GM18520 (cell line): ENCODE data around the gene ABCC2.
"Not testable (repeated sequence)": the region's sequence is repeated elsewhere in the genome, so short reads cannot be mapped to it uniquely, and the experiment has no call there.

Source experiments
- ATAC-seq: cut with Tn5 transposase; IDR thresholded peaks from one replicate; pipeline ENCODE4 v1.9.1; 2021; ENCODE audit not compliant: unreplicated experiment

ABCC2 gene

DNA sequence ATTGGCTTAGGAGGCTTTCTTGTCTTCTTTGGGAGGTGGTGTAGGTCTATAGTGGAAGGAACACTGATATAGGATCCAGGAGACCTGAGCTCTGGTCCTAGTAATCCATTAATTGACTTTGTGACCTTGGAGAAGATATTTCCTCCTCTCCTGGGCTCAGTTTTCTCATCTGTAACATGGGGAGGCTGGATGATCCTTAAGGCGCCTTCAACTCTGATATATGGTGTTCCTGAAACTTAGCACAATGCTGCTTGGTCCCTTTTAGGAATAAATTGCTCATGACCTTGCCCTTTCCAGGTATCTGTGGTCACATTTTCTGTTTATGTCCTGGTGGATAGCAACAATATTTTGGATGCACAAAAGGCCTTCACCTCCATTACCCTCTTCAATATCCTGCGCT, 25.3 kb downstream of the ABCC2 start:
- ATAC-seq = no peak

DNA sequence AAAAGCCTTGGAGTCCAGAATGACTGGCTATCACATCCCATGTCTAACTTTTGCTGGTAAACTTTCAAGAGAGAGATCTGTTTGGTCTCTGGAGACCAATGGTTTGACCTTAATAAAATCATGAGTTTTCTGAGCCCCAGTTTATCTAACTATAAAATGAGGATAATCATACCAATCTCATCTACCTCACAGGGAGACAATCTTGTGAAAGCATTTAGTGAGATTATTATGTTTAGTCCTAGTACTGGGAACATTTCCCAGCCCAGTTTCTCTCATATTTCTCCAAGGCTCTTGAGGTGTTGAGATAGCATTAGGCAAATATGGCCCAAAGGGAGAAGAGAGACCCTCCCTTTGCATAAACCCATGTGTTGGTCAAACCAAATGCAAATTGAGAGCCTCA, 25.8 kb downstream of the ABCC2 start:
- ATAC-seq = no peak

DNA sequence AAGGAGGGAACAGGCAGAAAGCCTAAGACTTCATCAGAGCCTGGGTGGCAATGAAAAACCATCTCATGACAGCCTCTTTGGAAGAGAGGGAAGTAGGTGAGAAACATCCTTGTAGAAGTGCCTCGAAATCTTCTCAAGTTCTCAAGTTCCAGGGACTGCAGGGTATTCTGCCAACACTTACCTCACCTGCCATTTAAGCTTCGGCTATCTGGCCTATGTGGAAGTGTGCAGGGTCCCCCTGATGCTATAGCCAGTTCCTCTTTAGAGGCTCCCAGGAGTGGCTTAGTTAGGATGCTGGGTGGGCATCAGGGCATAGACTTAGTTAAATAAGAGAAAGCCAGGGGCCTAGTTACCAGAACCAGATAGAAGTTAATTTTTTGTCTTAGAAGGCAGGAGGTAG, 27.0 kb downstream of the ABCC2 start:
- ATAC-seq = no peak

DNA sequence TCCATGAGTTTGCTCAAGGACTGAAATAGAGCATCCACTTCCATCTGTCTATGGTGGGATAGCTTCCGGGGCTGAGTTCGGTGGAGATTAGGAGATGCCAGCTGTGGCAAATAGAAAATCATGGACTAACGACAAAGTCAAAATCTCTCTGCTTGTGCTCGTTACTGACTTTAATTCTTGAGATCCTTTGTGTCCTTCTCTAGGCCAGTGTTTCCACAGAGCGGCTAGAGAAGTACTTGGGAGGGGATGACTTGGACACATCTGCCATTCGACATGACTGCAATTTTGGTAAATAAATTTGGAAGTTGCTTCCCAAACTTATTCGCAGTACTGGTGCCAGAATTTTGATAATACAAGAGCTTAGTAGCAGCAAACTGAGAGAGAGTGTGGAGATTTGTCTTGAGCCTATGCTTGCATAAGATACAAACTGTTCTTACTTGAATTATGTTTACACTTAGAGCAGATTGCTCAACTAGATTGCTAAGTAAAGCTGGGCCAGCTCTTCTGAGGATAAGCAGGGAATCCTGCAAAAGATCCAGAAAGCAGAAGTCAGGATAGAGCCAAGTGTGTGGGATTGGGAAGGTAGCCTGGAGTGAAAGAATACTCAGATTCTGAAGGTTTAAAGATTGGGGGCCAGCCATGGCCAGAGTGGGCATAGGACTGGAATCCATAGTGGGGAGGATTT, 27.6 kb downstream of the ABCC2 start:
- no peak for ATAC-seq

DNA sequence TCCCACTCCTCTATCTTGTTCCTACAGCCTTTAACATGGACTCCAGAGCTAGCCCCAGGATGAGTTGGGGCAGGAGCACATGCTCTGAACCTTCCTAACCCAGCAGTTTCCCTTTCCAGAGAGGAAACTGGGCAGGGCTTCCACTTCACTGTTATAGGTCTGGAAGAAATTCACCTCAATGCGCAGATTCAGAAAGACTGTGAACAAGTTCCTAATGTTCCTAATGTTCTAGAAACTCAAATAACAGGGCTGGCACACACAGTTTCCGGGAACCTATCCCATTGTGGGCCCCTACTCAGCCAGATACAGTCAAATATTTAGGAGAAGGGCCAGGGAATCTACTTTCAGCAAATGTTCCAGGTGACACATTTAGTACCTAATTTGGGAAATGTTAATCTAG, 29.7 kb downstream of the ABCC2 start:
- ATAC-seq = no peak

DNA sequence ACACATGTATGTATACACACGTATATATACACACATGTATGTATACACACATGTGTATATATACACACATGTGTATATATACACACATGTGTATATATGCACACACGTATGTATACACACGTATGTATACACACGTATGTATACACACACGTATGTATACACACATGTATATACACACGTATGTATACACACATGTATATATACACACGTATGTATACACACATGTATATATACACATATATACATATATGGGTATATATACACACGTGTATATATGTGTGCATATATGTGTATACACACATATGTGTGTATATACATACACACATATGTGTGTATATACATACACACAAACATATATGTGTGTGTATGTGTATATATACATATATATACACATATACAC, 31.7 kb downstream of the ABCC2 start:
- ATAC-seq = no peak

DNA sequence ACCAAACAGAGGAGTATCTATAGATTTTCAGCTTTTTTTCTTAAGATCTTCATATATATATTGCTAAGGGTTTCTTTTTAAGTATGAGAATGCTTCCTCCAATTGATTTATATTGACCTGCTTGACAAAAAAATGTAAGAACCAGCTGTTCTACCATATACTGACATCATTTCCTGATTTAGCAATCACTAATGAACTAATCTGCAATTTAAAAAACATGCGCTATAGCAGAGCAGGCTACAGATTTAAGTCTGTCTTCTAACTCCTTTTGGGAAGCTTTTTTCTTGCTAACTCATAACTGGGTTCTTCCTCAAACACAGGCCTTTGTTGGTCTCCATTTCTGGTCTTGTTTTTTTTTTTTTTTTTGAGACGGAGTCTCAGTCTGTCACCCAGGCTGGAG, 33.2 kb downstream of the ABCC2 start:
- no peak for ATAC-seq

DNA sequence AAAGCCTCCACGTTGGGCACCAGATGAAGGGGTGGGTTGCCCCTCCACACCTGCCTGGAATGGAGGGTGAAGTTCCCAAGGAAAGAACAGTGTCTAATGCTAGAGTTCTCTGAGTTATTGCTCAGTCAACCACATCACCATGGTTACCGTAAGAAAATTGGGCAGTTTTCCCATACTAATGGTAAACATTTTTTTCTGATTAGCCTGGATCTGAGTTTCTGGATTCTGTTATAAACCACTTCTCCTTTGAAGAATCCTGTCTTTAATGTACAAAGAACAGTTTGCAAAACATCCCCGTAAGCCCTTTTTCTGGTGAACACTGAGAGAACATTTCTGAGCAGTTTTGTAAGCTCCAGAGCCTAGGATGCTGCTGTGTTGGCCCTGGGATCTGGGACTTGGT, 45.5 kb downstream of the ABCC2 start:
- ATAC-seq = no peak

DNA sequence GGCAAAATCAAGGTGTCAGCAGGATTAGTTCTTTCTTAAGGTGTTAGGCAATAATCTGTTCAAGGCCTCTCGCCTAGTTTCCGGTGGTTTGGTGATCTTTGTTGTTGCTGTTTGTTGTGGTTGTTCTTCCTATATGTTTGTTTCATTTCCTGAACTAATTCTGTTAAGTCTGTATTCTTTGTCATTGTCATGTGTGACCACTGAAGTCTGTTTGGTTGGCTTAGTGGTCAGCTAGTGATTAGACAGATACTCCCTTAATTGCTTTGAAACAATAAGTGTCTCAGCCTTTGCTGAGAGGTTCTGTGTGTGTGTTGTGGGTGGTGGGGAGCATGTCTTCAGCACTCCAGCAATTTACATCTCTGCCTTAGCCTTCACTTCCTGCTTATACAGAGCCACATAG, 46.0 kb downstream of the ABCC2 start:
- ATAC-seq = no peak

DNA sequence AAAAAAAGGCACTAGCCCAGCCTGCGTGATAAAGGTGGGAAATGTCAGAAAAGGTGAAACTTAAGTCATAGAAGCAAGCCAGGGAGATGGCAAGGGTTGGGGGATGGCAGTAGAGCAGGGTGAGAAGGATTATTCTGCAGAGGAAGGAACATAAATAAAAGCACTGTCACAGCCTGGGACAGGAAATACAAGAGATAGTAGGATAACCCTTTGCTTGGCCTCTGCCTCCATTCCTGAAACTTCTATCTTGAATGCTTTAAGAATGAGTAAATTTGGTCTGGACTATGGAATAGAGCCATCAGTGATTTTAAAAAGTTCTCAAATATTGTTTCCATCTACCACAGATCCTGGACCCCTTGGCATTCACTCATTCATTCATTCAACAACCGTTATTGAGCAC, 50.0 kb downstream of the ABCC2 start:
- ATAC-seq = no peak

DNA sequence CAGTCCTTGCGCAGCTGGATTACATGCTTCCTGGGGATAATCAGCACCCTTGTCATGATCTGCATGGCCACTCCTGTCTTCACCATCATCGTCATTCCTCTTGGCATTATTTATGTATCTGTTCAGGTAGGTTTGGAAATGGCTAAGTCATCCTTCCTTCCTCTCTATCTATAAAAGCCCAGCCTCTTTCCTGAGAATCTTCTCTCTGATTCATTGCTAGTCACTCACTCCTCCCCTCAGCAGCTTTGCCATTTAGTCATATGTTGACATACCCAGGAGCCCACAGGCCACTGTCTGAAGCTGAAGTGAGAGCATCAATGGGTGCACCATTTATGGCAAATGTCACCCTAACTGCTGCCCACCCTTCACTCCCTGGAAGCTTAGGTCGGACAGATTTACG, 52.0 kb downstream of the ABCC2 start:
- ATAC-seq = no peak

DNA sequence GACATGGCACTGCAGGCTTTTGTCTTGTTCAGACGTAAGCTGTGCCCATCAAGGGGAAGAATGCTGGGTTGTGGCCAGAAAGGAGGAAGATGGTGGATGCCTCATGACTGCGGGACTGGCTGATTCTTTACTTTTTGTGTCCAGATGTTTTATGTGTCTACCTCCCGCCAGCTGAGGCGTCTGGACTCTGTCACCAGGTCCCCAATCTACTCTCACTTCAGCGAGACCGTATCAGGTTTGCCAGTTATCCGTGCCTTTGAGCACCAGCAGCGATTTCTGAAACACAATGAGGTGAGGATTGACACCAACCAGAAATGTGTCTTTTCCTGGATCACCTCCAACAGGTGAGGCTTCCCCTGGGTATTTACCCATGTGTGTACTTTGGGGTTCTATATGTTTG, 53.5 kb downstream of the ABCC2 start:
- no peak for ATAC-seq

DNA sequence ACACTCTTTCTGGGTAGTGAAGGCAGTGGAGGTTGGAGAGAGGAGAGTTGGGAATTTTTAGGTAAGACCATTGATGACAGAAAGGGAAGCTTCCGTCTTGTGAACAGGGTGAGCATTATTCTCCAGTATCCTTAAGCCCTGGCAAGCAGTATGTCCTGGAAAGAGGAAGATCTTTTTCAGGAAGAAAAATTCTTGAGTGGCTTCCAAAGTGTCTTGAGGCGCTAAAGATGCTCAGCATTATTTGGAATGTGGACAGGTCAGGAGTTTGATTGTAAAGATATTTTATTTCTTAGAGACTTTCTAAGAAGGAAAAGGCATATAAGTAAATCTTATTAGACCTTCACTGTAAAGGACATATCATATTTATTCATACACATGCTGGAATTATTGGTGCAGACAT, 54.3 kb downstream of the ABCC2 start:
- no peak for ATAC-seq

DNA sequence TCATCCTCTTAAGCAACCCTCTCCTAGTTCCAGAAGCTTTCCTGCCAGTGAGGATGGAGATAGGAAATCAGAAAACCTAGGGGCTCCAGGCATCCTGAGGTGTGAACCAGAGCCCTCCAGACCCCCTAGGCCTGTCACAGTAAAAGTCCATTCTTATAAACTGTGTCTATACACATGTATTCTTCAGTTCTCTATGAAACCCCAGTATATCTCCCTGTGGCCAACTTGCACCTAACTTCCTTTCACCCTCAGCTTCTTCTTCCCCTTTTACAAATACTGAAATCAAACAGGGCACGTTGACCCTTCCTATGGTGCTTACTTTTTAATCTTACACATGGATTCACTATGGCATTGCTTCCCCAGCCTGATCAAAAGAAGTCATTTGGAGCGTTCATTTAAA, 58.4 kb downstream of the ABCC2 start:
- not testable (repeated sequence) for ATAC-seq

DNA sequence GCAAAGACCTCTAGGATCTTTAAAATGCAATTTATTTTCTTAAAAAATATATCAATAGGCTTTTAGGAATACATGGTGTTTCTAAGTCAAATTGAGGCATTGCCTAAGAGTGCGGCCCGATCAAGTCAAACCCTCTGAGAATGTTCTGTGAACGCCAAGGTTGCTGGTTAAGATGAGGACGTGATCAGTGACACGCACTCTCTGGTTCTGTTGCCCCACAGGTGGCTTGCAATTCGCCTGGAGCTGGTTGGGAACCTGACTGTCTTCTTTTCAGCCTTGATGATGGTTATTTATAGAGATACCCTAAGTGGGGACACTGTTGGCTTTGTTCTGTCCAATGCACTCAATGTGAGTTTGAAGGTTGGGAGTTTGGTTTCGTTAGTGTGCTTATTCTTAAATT, 59.3 kb downstream of the ABCC2 start:
- ATAC-seq = no peak

DNA sequence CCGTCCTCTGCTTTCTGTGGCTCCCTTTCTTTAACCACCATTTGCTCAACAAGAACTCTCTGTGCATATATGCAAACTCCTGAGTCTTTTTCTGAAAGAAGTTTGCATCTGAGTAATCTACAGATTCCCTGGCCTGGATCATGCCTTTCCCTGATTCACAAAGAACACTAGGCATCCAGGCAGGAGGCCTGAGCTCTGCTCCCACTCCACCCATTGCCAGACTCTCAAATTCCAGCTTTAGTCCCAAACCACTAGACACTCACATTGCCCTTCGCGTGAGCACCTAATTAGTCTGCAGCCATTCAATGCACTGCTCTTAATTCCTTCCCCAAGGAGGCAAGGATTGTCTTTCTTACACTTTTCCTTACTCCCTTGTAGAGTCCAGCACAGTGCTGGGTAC, 60.9 kb downstream of the ABCC2 start:
- no peak for ATAC-seq

DNA sequence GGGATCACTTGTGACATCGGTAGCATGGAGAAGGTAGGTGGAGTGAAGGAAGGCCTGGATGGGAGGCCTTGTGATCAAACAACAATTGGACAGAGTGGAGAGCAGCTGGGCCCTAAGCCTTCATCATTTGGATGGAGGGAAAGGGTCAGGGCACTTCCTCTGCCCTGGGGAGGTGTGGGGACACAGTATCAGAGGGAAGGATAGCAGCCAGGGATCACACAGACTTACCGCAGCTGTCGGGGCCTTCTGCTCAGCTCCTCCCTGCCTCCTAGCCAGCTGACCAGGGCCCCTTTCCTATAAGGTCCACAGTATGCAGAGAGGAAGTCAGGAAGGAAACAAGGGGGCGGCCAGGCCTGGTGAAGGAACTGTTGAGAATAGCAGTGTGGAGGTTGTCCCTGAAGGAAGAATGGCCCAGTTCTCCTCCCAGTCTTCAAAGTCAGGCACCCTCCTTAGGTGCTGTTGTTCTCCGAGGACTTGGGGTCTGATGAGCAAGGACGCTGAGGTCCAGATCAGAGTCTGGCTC, 62.1 kb downstream of the ABCC2 start:
- ATAC-seq = no peak

DNA sequence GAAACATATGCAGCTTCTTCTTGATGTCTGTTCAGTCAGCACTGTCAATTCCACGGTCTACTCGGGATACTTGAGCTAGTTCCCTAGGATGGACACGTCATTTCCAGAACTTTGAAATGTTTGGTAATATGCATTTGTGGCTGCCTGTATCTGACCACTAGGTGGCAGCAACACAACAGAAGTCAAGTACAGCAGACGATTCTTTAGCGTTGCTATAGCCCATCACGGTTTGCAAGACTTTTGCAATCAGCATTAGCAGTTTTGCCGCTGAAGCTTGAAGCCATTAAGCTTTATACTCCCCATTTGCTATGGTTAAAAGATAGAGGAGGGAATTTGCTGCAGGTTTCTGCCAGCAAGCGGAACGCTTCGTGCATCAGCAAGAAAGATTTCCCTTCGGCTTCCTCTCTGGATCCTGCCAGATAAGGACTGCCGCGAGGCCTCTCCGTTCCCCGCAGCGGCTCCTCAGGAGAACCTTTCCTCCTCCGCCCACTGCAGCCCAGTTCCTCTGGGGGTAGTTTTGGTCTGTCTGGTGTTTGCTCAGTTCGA, 63.5 kb downstream of the ABCC2 start:
- no peak for ATAC-seq

DNA sequence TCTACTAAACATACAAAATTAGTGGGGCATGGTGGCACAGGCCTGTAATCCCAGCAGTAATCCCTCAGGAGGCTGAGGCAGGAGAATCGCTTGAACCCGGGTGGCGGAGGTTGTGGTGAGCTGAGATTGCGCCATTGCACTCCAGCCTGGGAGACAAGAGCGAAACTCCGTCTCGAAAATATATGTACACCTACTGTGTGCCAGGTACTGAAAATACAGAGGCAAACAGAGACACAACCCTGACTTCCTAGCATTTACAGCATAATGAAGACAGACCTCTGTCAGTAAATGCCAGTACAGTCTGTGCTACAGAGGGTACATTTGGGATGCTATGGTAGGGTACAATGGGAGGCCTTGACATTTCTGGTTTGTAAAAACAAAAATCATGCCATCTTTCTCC, 66.6 kb downstream of the ABCC2 start:
- ATAC-seq = no peak

DNA sequence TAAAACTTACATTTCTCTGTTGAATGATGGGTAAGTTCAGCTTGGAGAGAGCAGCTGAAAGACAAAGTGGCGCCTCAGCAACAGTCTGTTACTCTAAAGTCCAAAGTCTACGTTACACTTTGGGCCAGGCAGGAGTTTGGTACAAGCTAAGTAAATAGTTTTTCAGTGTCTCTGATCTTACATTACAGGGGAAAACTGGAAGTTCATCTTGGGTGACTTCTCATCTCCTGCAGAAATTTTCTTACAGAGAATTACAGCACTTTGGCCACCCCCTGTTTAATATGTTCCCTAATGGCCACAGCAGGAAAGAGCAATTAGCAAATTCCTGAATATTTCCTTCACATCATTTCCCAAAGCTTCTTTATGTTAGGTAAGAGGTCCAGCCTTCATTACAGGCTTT, 67.1 kb downstream of the ABCC2 start:
- ATAC-seq = no peak

DNA sequence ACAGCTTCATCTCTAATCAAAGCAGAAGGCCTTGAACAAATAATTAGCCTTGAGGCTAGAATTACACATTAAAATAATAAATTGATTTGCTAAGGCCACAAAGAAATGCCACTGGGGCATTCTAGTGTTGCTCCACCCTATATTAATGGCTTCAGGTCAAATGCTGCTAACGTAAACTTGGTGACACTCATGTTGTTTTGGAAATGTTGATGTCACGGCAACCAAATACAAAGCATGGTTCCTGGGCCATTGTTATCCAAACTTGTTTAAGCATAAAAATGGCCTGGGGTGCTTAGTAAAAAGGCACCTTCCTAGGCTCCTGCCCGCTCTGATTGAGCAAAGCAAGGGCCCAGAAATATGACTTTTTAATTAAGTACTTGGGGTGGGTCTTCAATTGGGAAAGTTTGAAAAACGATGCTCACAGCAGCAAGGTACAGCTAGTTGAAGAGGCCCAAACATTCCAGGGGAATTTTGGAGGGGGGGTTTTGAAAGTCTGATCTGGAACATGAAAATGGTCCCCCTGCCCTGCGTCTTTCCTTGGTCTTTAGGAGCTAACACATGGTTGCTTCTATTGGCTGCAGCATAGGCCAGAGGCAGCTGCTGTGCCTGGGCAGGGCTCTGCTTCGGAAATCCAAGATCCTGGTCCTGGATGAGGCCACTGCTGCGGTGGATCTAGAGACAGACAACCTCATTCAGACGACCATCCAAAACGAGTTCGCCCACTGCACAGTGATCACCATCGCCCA, 67.8 kb downstream of the ABCC2 start:
- no peak for ATAC-seq

DNA sequence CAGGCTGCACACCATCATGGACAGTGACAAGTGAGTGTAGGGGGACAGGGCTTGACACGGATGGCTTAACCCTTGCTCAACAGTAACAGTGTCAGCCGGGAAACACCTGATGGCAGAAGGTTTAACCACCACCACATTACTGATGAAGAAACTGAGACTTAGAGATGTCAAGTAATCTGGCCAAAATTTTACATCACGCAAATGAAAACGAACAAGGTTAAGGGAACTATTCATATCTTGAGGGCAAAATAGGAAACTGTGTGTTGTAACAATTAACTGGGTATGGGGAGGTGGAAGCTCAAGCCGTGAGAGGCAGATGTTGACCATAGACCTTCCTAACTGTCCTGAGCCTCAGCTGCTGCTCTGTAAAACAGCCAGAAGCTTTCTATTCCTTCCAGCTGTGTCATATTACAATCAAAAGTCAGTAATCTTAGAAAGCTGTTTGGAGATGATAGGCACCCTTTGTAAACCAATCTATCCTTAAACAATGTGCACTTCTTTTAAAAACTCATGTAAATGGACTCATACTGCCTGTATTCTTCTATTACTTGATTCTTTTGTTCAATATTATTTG, 68.4 kb downstream of the ABCC2 start:
- no peak for ATAC-seq
